NAMALWA (cell line): ENCODE results near the gene RSRC1.
"Not testable (repeated sequence)": the region's sequence is repeated elsewhere in the genome, so short reads cannot be mapped to it uniquely, and the experiment has no call there.

Experiments used
- DNase-seq: peaks from one replicate; pipeline ENCODE4 v3.0.0-alpha.2; 2015; ENCODE audit warnings: low spot score

Gene RSRC1

DNA sequence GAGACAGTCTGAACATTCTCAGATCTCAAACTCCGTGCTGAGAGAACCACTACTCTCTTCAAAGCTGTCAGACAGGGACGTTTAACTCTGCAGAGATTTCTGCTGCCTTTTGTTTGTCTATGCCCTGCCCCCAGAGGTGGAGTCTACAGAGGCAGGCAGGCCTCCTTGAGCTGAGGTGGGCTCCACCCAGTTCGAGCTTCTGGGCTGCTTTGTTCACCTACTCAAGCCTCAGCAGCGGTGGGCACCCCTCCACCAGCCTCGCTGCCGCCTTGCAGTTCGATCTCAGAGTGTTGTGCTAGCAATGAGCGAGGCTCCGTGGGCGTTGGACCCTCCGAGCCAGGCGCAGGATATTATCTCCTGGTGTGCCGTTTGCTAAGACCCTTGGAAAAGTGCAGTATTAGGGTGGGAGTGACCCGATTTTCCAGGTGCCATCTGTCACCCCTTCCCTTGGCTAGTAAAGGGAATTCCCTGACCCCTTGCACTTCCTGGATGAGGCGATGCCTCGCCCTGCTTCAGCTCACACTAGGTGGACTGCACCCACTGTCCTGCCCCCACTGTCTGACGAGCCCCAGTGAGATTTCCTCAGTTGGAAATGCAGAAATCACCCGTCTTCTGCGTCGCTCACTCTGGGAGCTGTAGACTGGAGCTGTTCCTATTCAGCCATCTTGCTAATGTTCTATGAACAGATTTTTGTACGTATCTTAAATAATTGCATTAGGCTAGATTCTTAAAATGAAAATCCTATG lies 220.0 kb downstream of the RSRC1 start:
- DNase-seq = not testable (repeated sequence)

- DNase-seq = no peak
These were observed 221.0 kb downstream of the RSRC1 start for GRCh38 chr3:158330870-158331269.

- DNase-seq = no peak
These were observed 223.8 kb downstream of the RSRC1 start for GRCh38 chr3:158333736-158334135.

- no peak for DNase-seq
These were observed 227.2 kb downstream of the RSRC1 start for GRCh38 chr3:158337110-158337509.

DNA sequence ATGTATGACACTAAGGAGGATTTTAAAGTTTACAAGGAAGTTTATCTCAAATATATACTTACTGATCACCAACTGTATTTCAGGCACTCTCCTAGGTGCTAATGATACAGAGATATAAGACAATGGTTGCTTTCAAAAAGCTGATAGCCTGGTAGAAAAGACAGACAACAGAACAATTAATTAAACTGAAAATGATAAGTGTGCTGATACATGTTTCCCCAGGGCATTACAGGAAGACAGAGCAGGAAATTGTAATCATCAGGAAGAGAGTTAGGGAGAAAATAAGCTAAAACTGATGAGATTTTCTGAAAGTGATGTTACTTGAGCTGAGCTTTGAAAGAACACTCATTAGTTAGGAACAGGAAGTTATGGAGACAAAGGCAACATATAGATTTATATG lies 229.7 kb downstream of the RSRC1 start:
- DNase-seq = no peak

DNA sequence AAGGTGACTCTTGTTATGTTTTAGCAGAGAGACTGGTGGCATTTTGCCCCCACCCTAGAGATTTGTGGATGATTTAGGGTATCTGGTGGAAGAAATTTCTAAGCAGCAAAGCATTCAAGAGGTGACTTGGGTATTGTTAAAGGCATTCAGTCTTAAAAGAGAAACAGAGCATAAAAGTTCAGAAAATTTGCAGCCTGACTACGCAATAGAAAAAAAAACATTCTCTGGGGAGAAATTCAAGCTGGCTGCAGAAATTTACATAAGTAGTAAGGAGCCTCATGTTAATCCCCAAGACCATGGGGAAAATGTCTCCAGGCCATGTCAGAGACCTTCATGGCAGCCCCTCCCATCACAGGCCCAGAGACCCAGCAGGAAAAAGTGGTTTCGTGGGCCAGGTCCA lies 231.1 kb downstream of the RSRC1 start:
- DNase-seq = not testable (repeated sequence)

DNA sequence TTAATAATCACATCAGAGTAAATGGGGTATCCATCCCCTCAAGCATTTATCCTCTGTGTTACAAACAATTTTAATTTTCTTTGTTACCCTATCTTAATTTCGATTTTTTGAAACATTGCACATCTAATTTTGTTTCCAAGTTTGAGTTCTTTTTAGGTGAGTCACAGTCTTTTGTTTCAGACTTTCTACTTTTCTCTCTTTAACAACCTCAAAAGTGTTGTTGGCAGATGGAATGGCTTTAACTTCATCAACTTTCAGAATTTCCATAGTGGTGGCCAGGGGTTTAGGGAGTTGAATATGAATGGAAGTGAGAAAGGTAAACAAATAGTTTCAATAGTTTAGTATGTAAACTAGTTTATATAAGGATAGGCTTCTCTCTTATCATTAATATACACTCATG lies 238.1 kb downstream of the RSRC1 start:
- DNase-seq = no peak

DNA sequence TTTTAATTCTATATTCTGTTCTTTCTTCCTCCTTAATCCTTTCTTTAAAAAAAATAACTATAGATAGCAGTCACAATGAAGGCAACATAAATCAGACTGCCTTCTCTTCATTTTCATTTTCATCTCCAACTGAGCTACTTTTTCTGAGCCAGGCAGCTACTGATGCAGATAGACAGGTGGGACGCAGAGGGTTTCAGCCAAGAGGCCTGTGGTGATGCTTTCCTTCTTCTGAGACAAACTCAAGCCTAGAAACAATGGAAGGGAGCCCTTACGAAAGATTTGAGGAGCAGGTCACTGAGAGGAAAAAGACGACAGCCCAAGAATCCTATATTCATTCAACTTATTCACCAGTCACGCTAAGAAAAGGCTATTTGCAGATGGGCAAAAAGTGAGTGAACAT lies 241.1 kb downstream of the RSRC1 start:
- DNase-seq = no peak

DNA sequence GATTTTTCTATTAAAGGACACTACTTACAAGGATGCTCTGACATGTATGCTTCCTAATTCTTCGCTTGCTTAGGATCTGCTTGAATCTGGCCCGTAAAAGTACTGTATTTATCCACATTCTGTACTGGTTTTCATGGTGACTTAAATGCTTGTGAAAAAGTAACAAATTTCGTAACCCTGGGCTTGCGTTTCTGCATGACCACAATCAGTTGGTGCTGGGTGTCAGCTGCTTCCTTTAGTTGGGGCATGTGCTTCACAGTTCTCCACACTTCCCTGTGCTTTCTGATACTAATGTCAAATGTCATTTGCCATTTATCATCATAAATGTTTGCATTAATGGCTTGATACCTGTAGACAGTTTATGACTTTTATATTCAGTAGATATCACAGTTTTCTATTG lies 242.7 kb downstream of the RSRC1 start:
- peak; percentile 66 for DNase-seq

GRCh38 chr3:158354713-158355112 lies 244.8 kb downstream of the RSRC1 start:
- DNase-seq = peak; percentile 28

GRCh38 chr3:158355623-158356588 lies 246.0 kb downstream of the RSRC1 start:
- peak; percentile 85 for DNase-seq

DNA sequence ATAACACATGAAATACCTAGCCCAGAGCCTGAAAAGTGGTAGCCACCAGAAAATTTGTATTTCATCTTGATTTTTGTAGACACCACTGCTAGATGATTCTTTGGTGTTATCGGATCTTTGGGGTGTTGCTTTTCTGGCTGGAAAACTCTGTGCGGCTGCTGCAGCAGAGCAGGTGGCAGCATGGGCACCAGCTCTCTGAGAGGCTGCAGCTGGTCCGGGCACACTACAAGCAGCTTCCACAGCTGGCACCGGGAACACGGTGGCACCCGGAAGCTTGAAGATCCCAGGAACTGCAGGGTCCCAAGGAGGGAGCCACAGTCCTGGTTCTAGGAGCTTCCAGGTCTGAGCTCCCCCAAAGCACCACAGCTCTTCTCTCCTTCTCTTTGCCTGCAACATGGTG lies 249.4 kb downstream of the RSRC1 start:
- no peak for DNase-seq

DNA sequence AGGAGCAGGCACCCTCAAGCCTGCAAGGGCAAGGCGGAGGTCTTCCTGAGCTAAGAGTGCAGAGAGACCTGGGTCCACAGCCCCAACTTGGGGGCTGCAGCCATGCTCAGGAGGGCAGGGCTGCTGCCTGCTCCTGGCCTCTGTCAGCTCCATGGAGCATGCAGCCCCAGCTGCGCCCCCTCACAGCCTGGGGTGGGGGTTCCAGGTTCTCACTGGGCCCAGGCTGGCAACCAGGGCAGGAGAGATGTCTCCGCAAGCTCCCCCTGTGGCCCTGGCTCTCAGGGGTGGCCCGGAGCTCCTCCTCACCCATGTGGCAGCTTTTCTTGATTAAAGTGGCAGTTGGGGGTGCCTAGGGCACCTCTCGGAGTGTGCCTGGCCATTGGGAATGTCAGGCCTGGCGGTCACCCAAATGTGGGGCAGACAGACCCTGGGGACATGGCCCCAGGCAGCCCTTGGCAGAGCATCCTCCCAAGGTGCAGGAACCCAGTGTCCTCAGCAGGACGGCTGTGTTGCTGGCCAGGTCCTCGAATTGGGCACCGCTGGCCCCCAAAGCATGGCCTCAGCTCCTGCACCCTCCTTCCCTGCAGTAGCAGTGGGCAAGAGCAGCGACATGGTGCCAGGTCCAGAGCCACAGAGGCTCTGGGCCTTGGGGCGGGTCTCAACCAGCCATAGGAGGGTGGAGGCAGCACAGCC lies 251.0 kb downstream of the RSRC1 start:
- no peak for DNase-seq

DNA sequence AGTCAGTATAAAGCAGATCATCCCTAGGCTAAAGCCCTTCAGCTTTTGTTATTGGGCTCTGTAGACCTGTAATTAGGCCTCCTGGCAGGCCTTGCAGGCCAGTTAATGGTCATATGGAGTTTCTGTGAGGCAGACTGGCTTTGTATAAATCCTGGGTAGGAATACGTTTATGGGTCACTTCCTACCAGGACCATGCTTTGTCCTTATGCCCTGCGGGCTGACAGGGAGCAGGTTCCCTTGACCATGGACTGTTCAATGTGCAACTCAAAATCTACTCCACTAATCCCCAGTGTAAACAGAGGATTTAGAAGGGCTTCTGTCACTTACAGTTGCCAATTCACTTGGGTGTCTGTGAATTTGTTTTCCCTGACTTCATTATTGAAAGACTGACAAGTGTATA lies 258.4 kb downstream of the RSRC1 start:
- no peak for DNase-seq

- DNase-seq = no peak
These were observed 259.4 kb downstream of the RSRC1 start for GRCh38 chr3:158369279-158369678.

DNA sequence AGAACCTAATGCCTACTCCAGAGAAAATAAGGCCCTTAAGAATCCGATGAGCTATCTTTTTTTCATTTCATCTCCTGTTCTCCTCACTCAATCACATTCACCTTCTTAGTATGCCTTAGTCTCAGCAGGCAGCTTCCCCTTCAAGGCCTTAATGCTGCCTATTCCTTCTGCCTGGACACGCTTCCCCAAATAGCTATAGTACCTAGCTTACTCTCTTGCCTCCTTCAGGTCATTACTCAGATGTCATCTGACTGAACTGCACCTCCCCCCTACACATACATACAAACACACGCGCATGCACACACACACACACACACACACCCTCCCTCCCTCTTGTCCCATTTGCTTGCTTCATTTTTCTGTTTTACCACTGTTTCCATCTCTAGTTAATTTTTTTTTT lies 269.6 kb downstream of the RSRC1 start:
- no peak for DNase-seq

GRCh38 chr3:158381262-158381868 lies 271.5 kb downstream of the RSRC1 start:
- no peak for DNase-seq

GRCh38 chr3:158382479-158382878 lies 272.6 kb downstream of the RSRC1 start:
- no peak for DNase-seq

GRCh38 chr3:158384019-158384418 lies 274.1 kb downstream of the RSRC1 start:
- DNase-seq = peak; percentile 10

DNA sequence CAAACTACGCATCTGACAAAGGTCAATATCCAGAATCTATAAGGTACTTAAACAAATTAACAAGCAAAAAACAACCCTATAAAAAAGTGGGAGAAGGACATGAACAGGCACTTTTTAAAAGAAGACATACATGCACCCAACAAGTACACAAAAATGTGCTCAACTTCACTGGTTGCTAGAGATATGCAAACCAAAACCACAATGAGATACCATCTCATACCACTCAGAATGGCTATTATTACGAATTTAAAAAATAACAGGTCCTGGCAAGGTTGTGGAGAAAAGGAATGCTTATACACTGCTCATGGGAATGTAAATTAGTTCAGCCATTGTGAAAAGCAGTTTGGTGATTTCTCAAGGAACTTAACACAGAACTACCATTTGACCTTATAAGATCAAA lies 285.5 kb downstream of the RSRC1 start:
- DNase-seq = no peak

- DNase-seq = no peak
These were observed 292.7 kb downstream of the RSRC1 start for GRCh38 chr3:158402590-158402989.

- no peak for DNase-seq
These were observed 293.1 kb downstream of the RSRC1 start for GRCh38 chr3:158403013-158403412.
